ENCODE measurements around the gene DUS1L.
"Not testable (repeated sequence)": the region's sequence is repeated elsewhere in the genome, so short reads cannot be mapped to it uniquely, and the experiment has no call there.

DUS1L gene

GRCh38 chr17:82047379-82047778, 18.2 kb downstream of the DUS1L start:
- H3K27ac ChIP-seq (ENCODE audit: low read depth, low read length) = no peak overlapping the region
- no peaks in the 10 kb centered on the region for H3K27me3 ChIP-seq (ENCODE audit: insufficient read depth, low read length)
- no peak overlapping the region for H2AFZ ChIP-seq (ENCODE audit: low read length, unreplicated experiment)
- no peaks in the 10 kb centered on the region for H3K4me1 ChIP-seq (ENCODE audit: control insufficient read depth, insufficient read depth, low read length, unreplicated experiment)
- H3K4me3 ChIP-seq (ENCODE audit: low read depth, low read length) = no peak overlapping the region
- peaks cover 6% of the 10 kb centered on the region for H3K79me2 ChIP-seq (ENCODE audit: control insufficient read depth, insufficient read depth, low read length, unreplicated experiment)
- H3K36me3 ChIP-seq (ENCODE audit: insufficient read depth, low read length) = no peaks in the 10 kb centered on the region

GRCh38 chr17:82046903-82047302, 18.7 kb downstream of the DUS1L start:
- H3K4me3 ChIP-seq (ENCODE audit: low read depth, low read length) = no peak overlapping the region
- no peaks in the 10 kb centered on the region for H3K36me3 ChIP-seq (ENCODE audit: insufficient read depth, low read length)
- no peaks in the 10 kb centered on the region for H3K27me3 ChIP-seq (ENCODE audit: insufficient read depth, low read length)

GRCh38 chr17:82045936-82046484, 19.6 kb downstream of the DUS1L start:
- Histone ChIP-seq H3K36me3 (ENCODE audit: insufficient read depth, low read length) (no peaks in the 10 kb centered on the region), H3K79me2 (ENCODE audit: control insufficient read depth, insufficient read depth, low read length, unreplicated experiment) (no peaks in the 10 kb centered on the region), H3K27me3 (ENCODE audit: insufficient read depth, low read length) (no peaks in the 10 kb centered on the region), H3K4me1 (ENCODE audit: control insufficient read depth, insufficient read depth, low read length, unreplicated experiment) (no peaks in the 10 kb centered on the region), H3K27ac (ENCODE audit: low read depth, low read length) (no peak overlapping the region), H2AFZ (ENCODE audit: low read length, unreplicated experiment) (no peak overlapping the region), H3K4me3 (ENCODE audit: low read depth, low read length) (no peak overlapping the region)

More at GRCh38 chr17:82046903-82047302, 18.7 kb downstream of the DUS1L start:
- Histone ChIP-seq H2AFZ (ENCODE audit: low read length, unreplicated experiment) (no peak overlapping the region), H3K79me2 (ENCODE audit: control insufficient read depth, insufficient read depth, low read length, unreplicated experiment) (peaks cover under 1% of the 10 kb centered on the region), H3K27ac (ENCODE audit: low read depth, low read length) (no peak overlapping the region), H3K4me1 (ENCODE audit: control insufficient read depth, insufficient read depth, low read length, unreplicated experiment) (no peaks in the 10 kb centered on the region)

GRCh38 chr17:82043507-82043906, 22.1 kb downstream of the DUS1L start:
- no peak overlapping the region for H3K27ac ChIP-seq (ENCODE audit: low read depth, low read length)

GRCh38 chr17:82042649-82043048, 23.0 kb downstream of the DUS1L start:
- Histone ChIP-seq H3K27me3 (ENCODE audit: insufficient read depth, low read length) (no peaks in the 10 kb centered on the region), H3K27ac (ENCODE audit: low read depth, low read length) (no peak overlapping the region), H3K36me3 (ENCODE audit: insufficient read depth, low read length) (no peaks in the 10 kb centered on the region), H3K79me2 (ENCODE audit: control insufficient read depth, insufficient read depth, low read length, unreplicated experiment) (no peaks in the 10 kb centered on the region), H3K4me1 (ENCODE audit: control insufficient read depth, insufficient read depth, low read length, unreplicated experiment) (no peaks in the 10 kb centered on the region), H2AFZ (ENCODE audit: low read length, unreplicated experiment) (no peak overlapping the region), H3K4me3 (ENCODE audit: low read depth, low read length) (no peak overlapping the region)

More at GRCh38 chr17:82043507-82043906, 22.1 kb downstream of the DUS1L start:
- no peaks in the 10 kb centered on the region for H3K36me3 ChIP-seq (ENCODE audit: insufficient read depth, low read length)
- no peak overlapping the region for H3K4me3 ChIP-seq (ENCODE audit: low read depth, low read length)
- H3K27me3 ChIP-seq (ENCODE audit: insufficient read depth, low read length) = no peaks in the 10 kb centered on the region
- H3K79me2 ChIP-seq (ENCODE audit: control insufficient read depth, insufficient read depth, low read length, unreplicated experiment) = no peaks in the 10 kb centered on the region
- no peaks in the 10 kb centered on the region for H3K4me1 ChIP-seq (ENCODE audit: control insufficient read depth, insufficient read depth, low read length, unreplicated experiment)
- H2AFZ ChIP-seq (ENCODE audit: low read length, unreplicated experiment) = no peak overlapping the region

- H3K27me3 ChIP-seq (ENCODE audit: insufficient read depth, low read length) = no peaks in the 10 kb centered on the region
- no peak overlapping the region for H2AFZ ChIP-seq (ENCODE audit: low read length, unreplicated experiment)
- H3K79me2 ChIP-seq (ENCODE audit: control insufficient read depth, insufficient read depth, low read length, unreplicated experiment) = no peaks in the 10 kb centered on the region
- peaks cover 4% of the 10 kb centered on the region for H3K4me1 ChIP-seq (ENCODE audit: control insufficient read depth, insufficient read depth, low read length, unreplicated experiment)
- H3K4me3 ChIP-seq (ENCODE audit: low read depth, low read length) = no peak overlapping the region
- no peaks in the 10 kb centered on the region for H3K36me3 ChIP-seq (ENCODE audit: insufficient read depth, low read length)
- H3K27ac ChIP-seq (ENCODE audit: low read depth, low read length) = no peak overlapping the region
These were observed 24.3 kb downstream of the DUS1L start for GRCh38 chr17:82041144-82041814.

GRCh38 chr17:82039695-82040299, 25.8 kb downstream of the DUS1L start:
- Histone ChIP-seq H2AFZ (ENCODE audit: low read length, unreplicated experiment) (no peak overlapping the region), H3K79me2 (ENCODE audit: control insufficient read depth, insufficient read depth, low read length, unreplicated experiment) (no peaks in the 10 kb centered on the region), H3K4me3 (ENCODE audit: low read depth, low read length) (no peak overlapping the region), H3K4me1 (ENCODE audit: control insufficient read depth, insufficient read depth, low read length, unreplicated experiment) (peaks cover 4% of the 10 kb centered on the region), H3K36me3 (ENCODE audit: insufficient read depth, low read length) (no peaks in the 10 kb centered on the region), H3K27ac (ENCODE audit: low read depth, low read length) (no peak overlapping the region), H3K27me3 (ENCODE audit: insufficient read depth, low read length) (no peaks in the 10 kb centered on the region)

- not testable (repeated sequence) for H3K27ac ChIP-seq (ENCODE audit: low read depth, low read length); H3K79me2 ChIP-seq (ENCODE audit: control insufficient read depth, insufficient read depth, low read length, unreplicated experiment); H2AFZ ChIP-seq (ENCODE audit: low read length, unreplicated experiment); H3K4me3 ChIP-seq (ENCODE audit: low read depth, low read length); H3K36me3 ChIP-seq (ENCODE audit: insufficient read depth, low read length); H3K4me1 ChIP-seq (ENCODE audit: control insufficient read depth, insufficient read depth, low read length, unreplicated experiment); H3K27me3 ChIP-seq (ENCODE audit: insufficient read depth, low read length)
These were observed 26.7 kb downstream of the DUS1L start for GRCh38 chr17:82038796-82039409.

GRCh38 chr17:82037889-82038195, 27.8 kb downstream of the DUS1L start:
- peak overlapping the region; percentile 49 for H2AFZ ChIP-seq (ENCODE audit: low read length, unreplicated experiment)
- no peaks in the 10 kb centered on the region for H3K27me3 ChIP-seq (ENCODE audit: insufficient read depth, low read length)
- no peak overlapping the region for H3K27ac ChIP-seq (ENCODE audit: low read depth, low read length)
- no peaks in the 10 kb centered on the region for H3K36me3 ChIP-seq (ENCODE audit: insufficient read depth, low read length)
- no peaks in the 10 kb centered on the region for H3K79me2 ChIP-seq (ENCODE audit: control insufficient read depth, insufficient read depth, low read length, unreplicated experiment)
- H3K4me1 ChIP-seq (ENCODE audit: control insufficient read depth, insufficient read depth, low read length, unreplicated experiment) = peaks cover 4% of the 10 kb centered on the region
- peak overlapping the region; percentile 80 for H3K4me3 ChIP-seq (ENCODE audit: low read depth, low read length)

- Histone ChIP-seq H3K79me2 (ENCODE audit: control insufficient read depth, insufficient read depth, low read length, unreplicated experiment) (no peaks in the 10 kb centered on the region), H3K27me3 (ENCODE audit: insufficient read depth, low read length) (no peaks in the 10 kb centered on the region), H2AFZ (ENCODE audit: low read length, unreplicated experiment) (peak within 1 kb of the TSS; percentile 49), H3K4me1 (ENCODE audit: control insufficient read depth, insufficient read depth, low read length, unreplicated experiment) (peaks cover 4% of the 10 kb centered on the region), H3K36me3 (ENCODE audit: insufficient read depth, low read length) (no peaks in the 10 kb centered on the region), H3K4me3 (ENCODE audit: low read depth, low read length) (peak within 1 kb of the TSS; percentile 80), H3K27ac (ENCODE audit: low read depth, low read length) (peak within 1 kb of the TSS; percentile 57; the same call in 1 of the 2 replicates)
These were observed 28.3 kb downstream of the DUS1L start, which contains the start of gene DCXR for GRCh38 chr17:82037092-82037888. Gene DCXR (minus strand): TSS chr17:82037697. CDS start chr17:82037682, 15 bp downstream.

Data from ACC112 (cell line).